ENCODE data around the gene DLG2.

Gene DLG2

GRCh38 chr11:83726316-83726715 is 1900.8 kb downstream of the DLG2 start:
- TF ChIP-seq MAX (IDR thresholded peaks at IDR 0.05) (no peak), TAF1 (IDR thresholded peaks at IDR 0.05; ENCODE audit: low read depth) (no peak), CREB1 (IDR thresholded peaks at IDR 0.05; ENCODE audit: low read depth) (no peak)

- TF ChIP-seq TCF12 (IDR thresholded peaks at IDR 0.05; ENCODE audit: low read depth) (no peak), ZBTB7A (IDR thresholded peaks at IDR 0.05; ENCODE audit: low read depth) (no peak), TEAD4 (IDR thresholded peaks at IDR 0.05) (no peak), CEBPB (IDR thresholded peaks at IDR 0.05) (no peak), FOXM1 (IDR thresholded peaks at IDR 0.05; ENCODE audit: borderline replicate concordance, low read depth) (no peak), CREB1 (IDR thresholded peaks at IDR 0.05; ENCODE audit: low read depth) (no peak), EP300 (IDR thresholded peaks at IDR 0.05; ENCODE audit: borderline replicate concordance) (no peak), YY1 (IDR thresholded peaks at IDR 0.05; ENCODE audit: low read depth) (no peak), RAD21 (IDR thresholded peaks at IDR 0.05; ENCODE audit: low read depth) (no peak), EGR1 (IDR thresholded peaks at IDR 0.05) (no peak), REST (IDR thresholded peaks at IDR 0.05; ENCODE audit: low read depth) (no peak), TAF1 (IDR thresholded peaks at IDR 0.05; ENCODE audit: low read depth) (no peak), USF1 (IDR thresholded peaks at IDR 0.05) (no peak), MAX (IDR thresholded peaks at IDR 0.05) (no peak)
Observed at GRCh38 chr11:83725728-83726127, 1901.4 kb downstream of the DLG2 start.

- no peak for TF ChIP-seq FOXM1 (IDR thresholded peaks at IDR 0.05; ENCODE audit: borderline replicate concordance, low read depth)
- TF ChIP-seq CREB1 (IDR thresholded peaks at IDR 0.05; ENCODE audit: low read depth), result no peak
- no peak for TF ChIP-seq REST (IDR thresholded peaks at IDR 0.05; ENCODE audit: low read depth)
- no peak for TF ChIP-seq EGR1 (IDR thresholded peaks at IDR 0.05)
- TF ChIP-seq TAF1 (IDR thresholded peaks at IDR 0.05; ENCODE audit: low read depth), result no peak
- TF ChIP-seq NFIC (IDR thresholded peaks at IDR 0.05), result no peak
- no peak for TF ChIP-seq EP300 (IDR thresholded peaks at IDR 0.05; ENCODE audit: borderline replicate concordance)
- TF ChIP-seq TCF12 (IDR thresholded peaks at IDR 0.05; ENCODE audit: low read depth), result no peak
- TF ChIP-seq USF1 (IDR thresholded peaks at IDR 0.05), result no peak
- TF ChIP-seq CEBPB (IDR thresholded peaks at IDR 0.05), result no peak
- TF ChIP-seq MAX (IDR thresholded peaks at IDR 0.05), result no peak
- TF ChIP-seq TEAD4 (IDR thresholded peaks at IDR 0.05), result no peak
Observed at GRCh38 chr11:83725269-83725560, 1901.9 kb downstream of the DLG2 start.

- no peak for TF ChIP-seq EGR1 (IDR thresholded peaks at IDR 0.05)
- no peak for TF ChIP-seq NFIC (IDR thresholded peaks at IDR 0.05)
- no peak for TF ChIP-seq CREB1 (IDR thresholded peaks at IDR 0.05; ENCODE audit: low read depth)
- peak; percentile 32; the same call in 1 of the 2 replicates for TF ChIP-seq RAD21 (IDR thresholded peaks at IDR 0.05; ENCODE audit: low read depth)
- TF ChIP-seq TAF1 (IDR thresholded peaks at IDR 0.05; ENCODE audit: low read depth), result no peak
- TF ChIP-seq TEAD4 (IDR thresholded peaks at IDR 0.05), result no peak
- no peak for TF ChIP-seq USF1 (IDR thresholded peaks at IDR 0.05)
- no peak for TF ChIP-seq YY1 (IDR thresholded peaks at IDR 0.05; ENCODE audit: low read depth)
Observed at GRCh38 chr11:83723999-83724398, 1903.1 kb downstream of the DLG2 start.

- TF ChIP-seq MAX (IDR thresholded peaks at IDR 0.05) (no peak), ZBTB7A (IDR thresholded peaks at IDR 0.05; ENCODE audit: low read depth) (no peak), RAD21 (IDR thresholded peaks at IDR 0.05; ENCODE audit: low read depth) (no peak), TEAD4 (IDR thresholded peaks at IDR 0.05) (no peak), USF1 (IDR thresholded peaks at IDR 0.05) (no peak), FOXM1 (IDR thresholded peaks at IDR 0.05; ENCODE audit: borderline replicate concordance, low read depth) (no peak), NFIC (IDR thresholded peaks at IDR 0.05) (no peak), CEBPB (IDR thresholded peaks at IDR 0.05) (no peak), TAF1 (IDR thresholded peaks at IDR 0.05; ENCODE audit: low read depth) (no peak), EGR1 (IDR thresholded peaks at IDR 0.05) (no peak)
Observed at GRCh38 chr11:83722392-83723119, 1904.6 kb downstream of the DLG2 start.
